Keratinocyte (primary cell): Measurements from ENCODE around the gene TM7SF3. TPM values are rescaled to one million over a fixed set of nuclear protein-coding genes. Genes with fewer than 3 reads are reported as not detected.

ENCODE experiments used
- DNase-seq: peaks from one replicate; pipeline ENCODE4 v3.0.0-alpha.2; 2011; ENCODE audit warnings: low read depth, missing footprints, low spot score
- FAIRE-seq: peaks from 2 replicates; lab custom pipeline; 2011; peaks lifted over from hg19 to GRCh38; lab: Jason Lieb, UNC
- H2AFZ ChIP-seq: 2 replicates; pipeline ENCODE4 v1.6.0; 2012; ENCODE audit warnings: low read length, control low read depth, inconsistent platforms; ENCODE audit not compliant: control insufficient read depth
- H3K27ac ChIP-seq: 2 replicates; pipeline ENCODE4 v1.5.1; 2011; ENCODE audit warnings: low read length; ENCODE audit not compliant: control insufficient read depth, insufficient read depth
- H3K27me3 ChIP-seq: 3 replicates; pipeline ENCODE4 v1.6.0; 2011; ENCODE audit warnings: low read length; ENCODE audit not compliant: control insufficient read depth, insufficient read depth; ENCODE audit errors: extremely low read depth
- H3K36me3 ChIP-seq, 2 experiments: 2 replicates in 1 of 2; 3 replicates in 1 of 2; pipeline ENCODE4 v1.5.1; 2011; ENCODE audit warnings: low read length in 2 of 2, mild to moderate bottlenecking in 1 of 2; ENCODE audit not compliant: control insufficient read depth in 2 of 2, insufficient read depth in 2 of 2; ENCODE audit errors: extremely low read depth in 1 of 2
- H3K4me1 ChIP-seq: 3 replicates; pipeline ENCODE4 v1.5.1; 2011; ENCODE audit warnings: low read length; ENCODE audit not compliant: control insufficient read depth, insufficient read depth; ENCODE audit errors: extremely low read depth
- H3K4me2 ChIP-seq: 3 replicates; pipeline ENCODE4 v1.6.0; 2011; ENCODE audit warnings: low read depth, low read length; ENCODE audit not compliant: control insufficient read depth, insufficient read depth; ENCODE audit errors: extremely low read depth
- H3K4me3 ChIP-seq, 3 experiments: fragments of 200-600 bp in 1 of 3; sonication (generic) in 1 of 3; 2 replicates in 2 of 3; 3 replicates in 1 of 3; pipeline ENCODE4 v1.5.1; 2011 to 2016; ENCODE audit warnings: low read length in 3 of 3, mild to moderate bottlenecking in 3 of 3, control low read depth in 2 of 3, inconsistent platforms in 1 of 3, low read depth in 1 of 3, mixed read lengths in 1 of 3, mixed run types in 1 of 3, moderate library complexity in 1 of 3; ENCODE audit not compliant: control insufficient read depth in 2 of 3, insufficient read depth in 2 of 3; ENCODE audit errors: extremely low read depth in 1 of 3
- H3K79me2 ChIP-seq: 2 replicates; pipeline ENCODE4 v1.6.0; 2012; ENCODE audit warnings: low read length; ENCODE audit not compliant: control insufficient read depth, insufficient read depth
- H3K9ac ChIP-seq: 3 replicates; pipeline ENCODE4 v1.6.0; 2011; ENCODE audit warnings: low read length; ENCODE audit not compliant: control insufficient read depth, insufficient read depth; ENCODE audit errors: extremely low read depth
- H3K9me1 ChIP-seq: 3 replicates; pipeline ENCODE4 v1.6.0; 2011; ENCODE audit warnings: low read length; ENCODE audit not compliant: control insufficient read depth, insufficient read depth; ENCODE audit errors: extremely low read depth
- H3K9me3 ChIP-seq: 2 replicates; pipeline ENCODE4 v1.5.1; 2012; ENCODE audit warnings: low read depth, low read length; ENCODE audit not compliant: control insufficient read depth
- H4K20me1 ChIP-seq: 3 replicates; pipeline ENCODE4 v1.6.0; 2011; ENCODE audit warnings: low read length; ENCODE audit not compliant: control insufficient read depth, insufficient read depth; ENCODE audit errors: extremely low read depth
- EZH2 ChIP-seq: IDR thresholded peaks from one replicate; pipeline ENCODE4 v1.6.1; 2012; ENCODE audit warnings: inconsistent platforms, mild to moderate bottlenecking, low read length, moderate library complexity
- dilution Hi-C: fragments of 300-500 bp; cut with MboI; formaldehyde crosslinking; loops from one replicate; pipeline ENCODE4 v1.7.0; 2020; ENCODE audit warnings: low sequenced_read_pairs; ENCODE audit not compliant: extremely low pct_ligation_motif_present
- polyA plus RNA-seq, 5 experiments: library from polyadenylated mRNA; depleted of rRNA in 3 of 5; stranded (reverse) in 3 of 5; stranded (forward) in 1 of 5; unstranded in 1 of 5; fragments of >200 nt; gene quantifications; 1 replicate in 1 of 5; 2 replicates in 3 of 5; 3 replicates in 1 of 5; pipeline versions ENCODE4 v1.2.1 to v1.2.3, GENCODE V29; 2011 to 2012; ENCODE audit warnings: missing spikeins in 2 of 5, low read depth in 1 of 5, low replicate concordance in 1 of 5
- TF ChIP-seq, protein P1 (sequence below), 3 experiments: IDR thresholded peaks in 1 of 3; conservative IDR thresholded peaks in 1 of 3; optimal IDR thresholded peaks in 1 of 3; 2 replicates in 2 of 3; 3 replicates in 1 of 3; pipeline versions ENCODE3 to v1.5.1; 2011; ENCODE audit warnings: low read length in 3 of 3, mild to moderate bottlenecking in 3 of 3, moderate library complexity in 2 of 3, control low read depth in 1 of 3, inconsistent platforms in 1 of 3; ENCODE audit not compliant: insufficient read depth in 2 of 3; ENCODE audit errors: extremely low read depth in 1 of 3

Gene TM7SF3
- polyA plus RNA-seq, 1 donor (not counting 4 experiments of a cell fraction or from before 2014, with no cell fraction given), result 407 TPM

DNA sequence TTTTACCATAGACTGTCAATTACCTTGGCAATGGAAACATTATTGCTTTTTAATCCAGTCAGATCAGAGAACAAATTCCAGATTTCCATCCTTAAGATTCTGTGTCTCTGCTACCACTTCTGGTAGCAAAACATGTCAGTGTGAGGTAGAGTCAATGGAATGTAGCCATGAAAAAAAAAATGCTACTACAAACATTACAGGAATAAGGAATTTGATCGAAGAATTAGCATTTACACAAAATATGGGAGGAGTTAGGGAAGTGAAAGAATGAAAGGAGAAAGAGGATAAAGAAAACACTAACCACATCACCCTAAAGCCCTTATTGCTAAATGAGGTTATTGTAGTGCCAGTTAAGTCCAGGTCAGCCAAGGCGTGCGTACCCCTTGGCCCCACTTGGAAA lies 17.3 kb upstream of the TM7SF3 start:
- no peak overlapping the region for H3K27ac ChIP-seq
- H3K4me2 ChIP-seq, result no peak overlapping the region
- H2AFZ ChIP-seq, result no peak overlapping the region
- H3K9ac ChIP-seq, result no peak overlapping the region
- dilution Hi-C loops, result no loop called here
- H3K4me1 ChIP-seq, result no peaks in the 10 kb centered on the region
- no peaks in the 10 kb centered on the region for H4K20me1 ChIP-seq
- no peak for FAIRE-seq
- no peaks in the 10 kb centered on the region for H3K27me3 ChIP-seq
- H3K9me3 ChIP-seq, result no peaks in the 10 kb centered on the region
- TF ChIP-seq, protein P1, sequence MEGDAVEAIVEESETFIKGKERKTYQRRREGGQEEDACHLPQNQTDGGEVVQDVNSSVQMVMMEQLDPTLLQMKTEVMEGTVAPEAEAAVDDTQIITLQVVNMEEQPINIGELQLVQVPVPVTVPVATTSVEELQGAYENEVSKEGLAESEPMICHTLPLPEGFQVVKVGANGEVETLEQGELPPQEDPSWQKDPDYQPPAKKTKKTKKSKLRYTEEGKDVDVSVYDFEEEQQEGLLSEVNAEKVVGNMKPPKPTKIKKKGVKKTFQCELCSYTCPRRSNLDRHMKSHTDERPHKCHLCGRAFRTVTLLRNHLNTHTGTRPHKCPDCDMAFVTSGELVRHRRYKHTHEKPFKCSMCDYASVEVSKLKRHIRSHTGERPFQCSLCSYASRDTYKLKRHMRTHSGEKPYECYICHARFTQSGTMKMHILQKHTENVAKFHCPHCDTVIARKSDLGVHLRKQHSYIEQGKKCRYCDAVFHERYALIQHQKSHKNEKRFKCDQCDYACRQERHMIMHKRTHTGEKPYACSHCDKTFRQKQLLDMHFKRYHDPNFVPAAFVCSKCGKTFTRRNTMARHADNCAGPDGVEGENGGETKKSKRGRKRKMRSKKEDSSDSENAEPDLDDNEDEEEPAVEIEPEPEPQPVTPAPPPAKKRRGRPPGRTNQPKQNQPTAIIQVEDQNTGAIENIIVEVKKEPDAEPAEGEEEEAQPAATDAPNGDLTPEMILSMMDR (optimal IDR thresholded peaks at IDR 0.05 in 1 of 3, IDR thresholded peaks at IDR 0.05 in 1 of 3, conservative IDR thresholded peaks at IDR 0.05 in 1 of 3; ENCODE audit: extremely low read depth in 1 of 3, insufficient read depth in 2 of 3, low read length in 3 of 3), result no peak
- TF ChIP-seq EZH2, result no peak
- no peaks in the 10 kb centered on the region for H3K79me2 ChIP-seq
- no peaks in the 10 kb centered on the region for H3K9me1 ChIP-seq
- peaks cover 22 to 30% of the 10 kb centered on the region in 2 experiments for H3K36me3 ChIP-seq
- DNase-seq, result no peak
- no peak overlapping the region for H3K4me3 ChIP-seq

DNA sequence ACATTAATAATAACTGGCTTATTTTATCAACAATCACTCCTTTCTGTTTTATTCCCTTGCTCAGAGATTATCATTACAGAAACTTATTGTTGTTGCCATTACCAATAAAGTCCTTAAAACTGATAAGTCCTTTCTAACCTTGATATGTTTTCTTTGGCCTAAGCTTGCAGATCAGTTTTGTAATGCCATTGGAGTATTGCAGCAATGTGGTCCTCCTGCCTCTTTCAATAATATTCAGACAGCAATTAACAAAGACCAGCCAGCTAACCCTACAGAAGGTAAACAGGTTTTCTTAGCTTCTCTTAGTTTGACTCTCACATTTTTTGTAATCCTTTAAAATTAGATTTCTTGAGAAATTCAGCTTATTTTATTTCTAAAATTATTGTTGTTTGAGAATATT lies 12.1 kb upstream of the TM7SF3 start:
- dilution Hi-C loops, result no loop called here
- no peaks in the 10 kb centered on the region for H3K9me3 ChIP-seq
- H3K79me2 ChIP-seq, result peaks cover 33% of the 10 kb centered on the region
- DNase-seq (no peak), FAIRE-seq (no peak)
- no peak for TF ChIP-seq EZH2
- TF ChIP-seq, protein P1 (optimal IDR thresholded peaks at IDR 0.05 in 1 of 3, IDR thresholded peaks at IDR 0.05 in 1 of 3, conservative IDR thresholded peaks at IDR 0.05 in 1 of 3; ENCODE audit: extremely low read depth in 1 of 3, insufficient read depth in 2 of 3, low read length in 3 of 3), result no peak
- no peaks in the 10 kb centered on the region for H4K20me1 ChIP-seq
- no peaks in the 10 kb centered on the region for H3K9me1 ChIP-seq
- no peak overlapping the region for H3K9ac ChIP-seq
- no peak overlapping the region for H3K4me2 ChIP-seq
- no peak overlapping the region for H3K4me3 ChIP-seq
- peaks cover 14 to 22% of the 10 kb centered on the region in 2 experiments for H3K36me3 ChIP-seq
- no peak overlapping the region for H3K27ac ChIP-seq
- no peak overlapping the region for H2AFZ ChIP-seq
- H3K27me3 ChIP-seq, result no peaks in the 10 kb centered on the region
- H3K4me1 ChIP-seq, result peaks cover 21% of the 10 kb centered on the region
